HL-60/S4 (cell line): ENCODE measurements around the gene CDH15.

Experiments
- in situ Hi-C: fragments of 300-500 bp; cut with MboI; formaldehyde crosslinking; loops from 2 replicates; pipeline ENCODE4 v1.14.3; 2022; ENCODE audit warnings: low sequenced_read_pairs

CDH15 gene

GRCh38 chr16:89171216-89172170 lies at the start of gene CDH15:
CDH15 (plus strand) TSS chr16:89171748; CDS start chr16:89171832, 84 bp downstream.
- in situ Hi-C loops: loop anchor here (25.0 kb wide), 1 partner anchor 234 kb away; no protein-coding TSS in a partner anchor

- in situ Hi-C loops: no loop called here
Measured at GRCh38 chr16:89122322-89122851, 49.2 kb upstream of the CDH15 start.

- in situ Hi-C loops: no loop called here
Measured at GRCh38 chr16:89123001-89123830, 48.3 kb upstream of the CDH15 start.

- in situ Hi-C loops: no loop called here
Measured at GRCh38 chr16:89123831-89124100, 47.8 kb upstream of the CDH15 start.

GRCh38 chr16:89129378-89129777 lies 42.2 kb upstream of the CDH15 start:
- in situ Hi-C loops: no loop called here

GRCh38 chr16:89130448-89130847 lies 41.1 kb upstream of the CDH15 start:
- in situ Hi-C loops: no loop called here

- in situ Hi-C loops: no loop called here
Measured at GRCh38 chr16:89131783-89132182, 39.8 kb upstream of the CDH15 start.

GRCh38 chr16:89132194-89133005 lies 39.1 kb upstream of the CDH15 start:
- in situ Hi-C loops: no loop called here

- in situ Hi-C loops: no loop called here
Measured at GRCh38 chr16:89133457-89134127, 38.0 kb upstream of the CDH15 start.

- in situ Hi-C loops: no loop called here
Measured at GRCh38 chr16:89134269-89134668, 37.3 kb upstream of the CDH15 start.

- in situ Hi-C loops: no loop called here
Measured at GRCh38 chr16:89135166-89135565, 36.4 kb upstream of the CDH15 start.

- in situ Hi-C loops: no loop called here
Measured at GRCh38 chr16:89135971-89136765, 35.4 kb upstream of the CDH15 start.

- in situ Hi-C loops: no loop called here
Measured at GRCh38 chr16:89136931-89137330, 34.6 kb upstream of the CDH15 start.

GRCh38 chr16:89137666-89138512 lies 33.7 kb upstream of the CDH15 start:
- in situ Hi-C loops: no loop called here

GRCh38 chr16:89138513-89138795 lies 33.1 kb upstream of the CDH15 start:
- in situ Hi-C loops: no loop called here

- in situ Hi-C loops: no loop called here
Measured at GRCh38 chr16:89138843-89139520, 32.6 kb upstream of the CDH15 start.

GRCh38 chr16:89139907-89140361 lies 31.6 kb upstream of the CDH15 start:
- in situ Hi-C loops: no loop called here

- in situ Hi-C loops: no loop called here
Measured at GRCh38 chr16:89140401-89140800, 31.1 kb upstream of the CDH15 start.
